Tibial nerve (tissue), 4 donors: Measurements from ENCODE around the gene LSM14B. TPM values are rescaled to one million over a fixed set of nuclear protein-coding genes. Genes with fewer than 3 reads are reported as not detected.

ENCODE experiments used
- DNase-seq, 2 donors: peaks; one replicate each; pipeline ENCODE4 v3.0.0-alpha.2; 2019; ENCODE audit warnings: low spot score in 2 of 2
- H3K27ac ChIP-seq, 4 donors: fragments of 200-600 bp; sonication (generic) in 3 of 4; one replicate each; pipeline ENCODE4 v1.5.1; 2017 to 2019; ENCODE audit warnings: mild to moderate bottlenecking in 1 of 4
- H3K27me3 ChIP-seq, 2 donors: fragments of 200-600 bp; sonication (generic) in 1 of 2; one replicate each; pipeline versions ENCODE4 v1.5.1 to v1.6.0; 2017 to 2019
- H3K36me3 ChIP-seq, 3 donors: fragments of 200-600 bp; sonication (generic); one replicate each; pipeline ENCODE4 v1.5.1; 2018 to 2019
- H3K4me1 ChIP-seq, 4 donors: fragments of 200-600 bp; sonication (generic) in 3 of 4; one replicate each; pipeline ENCODE4 v1.5.1; 2017 to 2019
- H3K4me3 ChIP-seq, 4 donors: fragments of 200-600 bp; sonication (generic) in 3 of 4; one replicate each; pipeline ENCODE4 v1.5.1; 2017 to 2019; ENCODE audit warnings: mild to moderate bottlenecking in 1 of 4, moderate library complexity in 1 of 4
- H3K9me3 ChIP-seq, 4 donors: fragments of 200-600 bp; sonication (generic) in 3 of 4; one replicate each; pipeline ENCODE4 v1.5.1; 2017 to 2019
- CTCF ChIP-seq, 5 experiments: fragments of 200-600 bp in 3 of 5; fragments of 450-650 bp in 2 of 5; sonication (generic) in 3 of 5; IDR thresholded peaks; one replicate each; pipeline ENCODE4 v1.5.1; 2016 to 2019; ENCODE audit warnings: antibody characterized with exemption in 5 of 5, mild to moderate bottlenecking in 3 of 5, moderate library complexity in 2 of 5
- EP300 ChIP-seq, 2 donors: sonication (generic); formaldehyde crosslinking; IDR thresholded peaks; one replicate each; pipeline ENCODE4 v1.6.1; 2017; ENCODE audit warnings: antibody characterized with exemption in 2 of 2, mild to moderate bottlenecking in 1 of 2
- POLR2A ChIP-seq, 2 donors: fragments of 450-650 bp; IDR thresholded peaks; one replicate each; pipeline ENCODE4 v1.6.1; 2017; ENCODE audit warnings: antibody characterized with exemption in 2 of 2, mild to moderate bottlenecking in 2 of 2, moderate library complexity in 2 of 2
- WGBS, 2 donors: methylation state at CpG; one replicate each; pipeline ENCODE4 v1.1.5; 2018; 5-methylcytosine and 5-hydroxymethylcytosine counted together
- total RNA-seq, 4 donors: library from RNA; depleted of rRNA; stranded (reverse); fragments of >200 nt; gene quantifications; one replicate each; pipeline ENCODE4 v1.1.0, GENCODE V29; 2016

The LSM14B gene
- total RNA-seq, 4 donors from 2014 or later = 23.8 to 32.6 (median 28.5) TPM

GRCh38 chr20:62133051-62133845 lies 11.0 kb downstream of the LSM14B start:
- H3K36me3 ChIP-seq = peaks cover 5 to 96% (median 27%) of the 10 kb centered on the region in 3 donors

GRCh38 chr20:62133864-62134263 lies 11.6 kb downstream of the LSM14B start:
- H3K36me3 ChIP-seq = peaks cover 8 to 96% (median 33%) of the 10 kb centered on the region in 3 donors
- H3K9me3 ChIP-seq = no peaks in the 10 kb centered on the region
- H3K4me3 ChIP-seq = no peak overlapping the region
- peaks cover 0 to 34% (median 8%) of the 10 kb centered on the region in 4 donors for H3K4me1 ChIP-seq
- no peak for TF ChIP-seq CTCF (IDR thresholded peaks at IDR 0.05)
- TF ChIP-seq POLR2A (IDR thresholded peaks at IDR 0.05) = no peak
- TF ChIP-seq EP300 (IDR thresholded peaks at IDR 0.05) = no peak
- H3K27me3 ChIP-seq = no peaks in the 10 kb centered on the region
- WGBS, 2 donors = 83 to 84% methylated on average over 12 of the region's 12 CpGs
- DNase-seq = no peak
- peak overlapping the region in 3 of 4 donors; percentile 13 to 77 (median 76) for H3K27ac ChIP-seq

More at GRCh38 chr20:62133051-62133845, 11.0 kb downstream of the LSM14B start:
- no peaks in the 10 kb centered on the region for H3K27me3 ChIP-seq
- DNase-seq = no peak
- 74 to 82% methylated on average over 29 of the region's 29 CpGs for WGBS, 2 donors
- peak overlapping the region in 3 of 4 donors; percentile 13 to 77 (median 69) for H3K27ac ChIP-seq
- no peak for TF ChIP-seq EP300 (IDR thresholded peaks at IDR 0.05)
- TF ChIP-seq POLR2A (IDR thresholded peaks at IDR 0.05) = no peak
- TF ChIP-seq CTCF (IDR thresholded peaks at IDR 0.05) = no peak
- H3K4me3 ChIP-seq = no peak overlapping the region
- no peaks in the 10 kb centered on the region for H3K9me3 ChIP-seq
- H3K4me1 ChIP-seq = peaks cover 0 to 34% (median 8%) of the 10 kb centered on the region in 4 donors

GRCh38 chr20:62134735-62135231 lies 12.5 kb downstream of the LSM14B start:
- Histone ChIP-seq H3K27me3 (no peaks in the 10 kb centered on the region), H3K9me3 (no peaks in the 10 kb centered on the region), H3K4me3 (no peak overlapping the region), H3K4me1 (peaks cover 0 to 36% (median 8%) of the 10 kb centered on the region in 4 donors), H3K27ac (peak overlapping the region in 3 of 4 donors; percentile 50 to 77 (median 76)), H3K36me3 (peaks cover 12 to 96% (median 43%) of the 10 kb centered on the region in 3 donors)
- WGBS, 2 donors = 24 to 40% methylated on average over 9 to 10 of the region's 11 CpGs
- peak in 1 of 2 donors; percentile 49 for DNase-seq
- TF ChIP-seq CTCF (IDR thresholded peaks at IDR 0.05) (no peak), EP300 (IDR thresholded peaks at IDR 0.05) (no peak), POLR2A (IDR thresholded peaks at IDR 0.05) (no peak)

- TF ChIP-seq CTCF (IDR thresholded peaks at IDR 0.05) (no peak), POLR2A (IDR thresholded peaks at IDR 0.05) (peak in 1 of 2 donors; percentile 6), EP300 (IDR thresholded peaks at IDR 0.05) (no peak)
- Histone ChIP-seq H3K27me3 (no peaks in the 10 kb centered on the region), H3K27ac (peak overlapping the region in 3 of 4 donors; percentile 34 to 77 (median 76)), H3K4me1 (peaks cover 0 to 45% (median 10%) of the 10 kb centered on the region in 4 donors), H3K9me3 (no peaks in the 10 kb centered on the region), H3K36me3 (peaks cover 12 to 93% (median 42%) of the 10 kb centered on the region in 3 donors), H3K4me3 (no peak overlapping the region)
- 91 to 94% methylated on average over 7 to 8 of the region's 8 CpGs for WGBS, 2 donors
- no peak for DNase-seq
Observed at GRCh38 chr20:62135573-62136266, 13.4 kb downstream of the LSM14B start.
